Lower leg skin (tissue), 3 donors: Measurements from ENCODE around the gene PPARA.

Source experiments
- POLR2A ChIP-seq, 2 donors: fragments of 450-650 bp; IDR thresholded peaks; one replicate each; pipeline ENCODE4 v1.6.1; 2016 to 2017; ENCODE audit warnings: antibody characterized with exemption in 2 of 2, mild to moderate bottlenecking in 1 of 2, moderate library complexity in 1 of 2
- TF ChIP-seq, protein P1 (sequence below), 3 donors: fragments of 450-650 bp; IDR thresholded peaks; one replicate each; pipeline ENCODE4 v1.5.1; 2016; ENCODE audit warnings: antibody characterized with exemption in 3 of 3, mild to moderate bottlenecking in 3 of 3, moderate library complexity in 2 of 3

DNA sequence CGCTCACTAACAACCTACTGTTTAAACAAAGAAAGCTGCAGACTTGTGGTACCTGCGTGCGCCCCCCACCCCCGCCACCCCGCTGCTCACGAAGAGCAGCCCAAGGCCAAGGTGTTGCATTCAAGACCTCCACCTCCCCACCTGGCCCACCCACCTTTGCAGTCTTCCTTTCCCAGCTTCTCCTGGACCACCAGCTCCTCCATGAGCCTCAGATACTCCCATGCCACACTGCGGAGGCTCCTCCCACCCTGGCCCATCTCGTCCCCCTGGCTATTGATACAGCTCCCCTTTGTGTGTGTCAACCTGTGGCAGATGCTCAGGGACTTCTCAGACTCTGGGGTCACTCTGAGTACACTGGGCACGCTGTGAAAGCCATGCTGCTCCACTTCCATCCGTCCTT, 95.9 kb downstream of the PPARA start:
- TF ChIP-seq, protein P1, sequence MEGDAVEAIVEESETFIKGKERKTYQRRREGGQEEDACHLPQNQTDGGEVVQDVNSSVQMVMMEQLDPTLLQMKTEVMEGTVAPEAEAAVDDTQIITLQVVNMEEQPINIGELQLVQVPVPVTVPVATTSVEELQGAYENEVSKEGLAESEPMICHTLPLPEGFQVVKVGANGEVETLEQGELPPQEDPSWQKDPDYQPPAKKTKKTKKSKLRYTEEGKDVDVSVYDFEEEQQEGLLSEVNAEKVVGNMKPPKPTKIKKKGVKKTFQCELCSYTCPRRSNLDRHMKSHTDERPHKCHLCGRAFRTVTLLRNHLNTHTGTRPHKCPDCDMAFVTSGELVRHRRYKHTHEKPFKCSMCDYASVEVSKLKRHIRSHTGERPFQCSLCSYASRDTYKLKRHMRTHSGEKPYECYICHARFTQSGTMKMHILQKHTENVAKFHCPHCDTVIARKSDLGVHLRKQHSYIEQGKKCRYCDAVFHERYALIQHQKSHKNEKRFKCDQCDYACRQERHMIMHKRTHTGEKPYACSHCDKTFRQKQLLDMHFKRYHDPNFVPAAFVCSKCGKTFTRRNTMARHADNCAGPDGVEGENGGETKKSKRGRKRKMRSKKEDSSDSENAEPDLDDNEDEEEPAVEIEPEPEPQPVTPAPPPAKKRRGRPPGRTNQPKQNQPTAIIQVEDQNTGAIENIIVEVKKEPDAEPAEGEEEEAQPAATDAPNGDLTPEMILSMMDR (IDR thresholded peaks at IDR 0.05), result no peak
- TF ChIP-seq POLR2A (IDR thresholded peaks at IDR 0.05), result no peak
